NCI-H1092 (cell line): ENCODE data around the gene ITCH.
"Not testable (repeated sequence)": the region's sequence is repeated elsewhere in the genome, so short reads cannot be mapped to it uniquely, and the experiment has no call there.

Experiments
- DNase-seq: peaks from one replicate; lab custom pipeline; 2025; lab: John Stamatoyannopoulos, UW

ITCH gene

GRCh38 chr20:34414525-34414924 is 51.5 kb downstream of the ITCH start:
- DNase-seq, result not testable (repeated sequence)

- DNase-seq, result no peak
Measured at GRCh38 chr20:34415079-34415478, 52.0 kb downstream of the ITCH start.

DNA sequence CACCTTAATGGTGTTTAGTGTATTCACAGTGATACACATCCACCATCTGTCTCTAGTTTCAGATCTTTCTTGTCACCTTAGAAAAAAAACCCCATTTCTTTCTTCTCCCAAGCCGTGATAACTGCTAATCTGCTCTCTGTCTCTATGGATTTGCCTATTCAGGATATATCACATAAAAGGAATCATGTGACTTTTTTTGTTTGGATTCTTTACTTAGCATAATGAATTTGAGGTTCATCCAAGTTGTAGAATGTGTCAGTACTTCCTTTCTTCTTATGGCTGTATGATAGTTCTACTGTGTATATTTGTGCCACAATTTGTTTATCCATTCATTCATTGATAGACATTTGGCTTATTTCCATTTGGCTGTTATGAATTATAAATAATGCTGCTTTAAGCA is 57.1 kb downstream of the ITCH start:
- DNase-seq, result no peak

DNA sequence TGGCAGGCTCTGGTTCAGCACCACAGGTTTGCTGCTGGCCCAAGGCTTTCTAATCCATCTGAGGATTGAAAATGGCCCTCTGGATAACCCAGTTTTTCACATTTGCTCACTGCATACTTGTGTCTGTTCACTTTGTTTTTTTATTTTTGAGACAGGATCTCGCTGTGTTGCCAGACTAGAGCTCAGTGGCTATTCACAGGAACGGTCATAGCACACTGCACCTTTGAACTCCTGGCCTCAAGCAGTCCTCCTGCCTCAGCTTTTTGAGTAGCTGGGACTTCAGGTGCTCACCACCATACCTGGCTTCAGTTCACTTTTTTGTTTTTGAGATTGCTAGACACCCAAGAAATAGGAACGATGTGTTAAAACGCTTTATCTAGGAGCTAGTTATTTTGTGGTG is 57.9 kb downstream of the ITCH start:
- DNase-seq, result no peak

- DNase-seq, result no peak
Measured at GRCh38 chr20:34421766-34422466, 58.8 kb downstream of the ITCH start.

- DNase-seq, result not testable (repeated sequence)
Measured at GRCh38 chr20:34425032-34425690, 62.1 kb downstream of the ITCH start.

DNA sequence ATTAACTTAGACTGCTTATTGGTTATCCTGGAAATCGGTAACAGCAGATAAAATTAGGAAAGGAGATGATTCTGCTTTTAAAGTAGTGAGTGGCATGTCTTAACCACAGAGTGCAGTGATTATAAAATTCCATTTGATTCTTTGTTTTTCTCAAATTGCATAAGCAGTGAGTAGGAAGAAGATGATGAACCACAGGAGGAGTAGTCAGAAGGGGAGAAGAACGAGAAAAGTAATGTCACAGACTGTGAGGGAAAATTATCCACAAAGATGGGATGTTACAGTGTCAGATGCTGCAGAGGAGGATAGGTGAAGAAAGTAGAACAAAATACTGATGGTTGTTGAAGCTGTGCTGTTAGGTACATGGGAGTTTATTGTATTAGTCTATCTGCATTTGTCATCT is 63.0 kb downstream of the ITCH start:
- DNase-seq, result no peak

GRCh38 chr20:34427331-34427730 is 64.3 kb downstream of the ITCH start:
- no peak for DNase-seq

DNA sequence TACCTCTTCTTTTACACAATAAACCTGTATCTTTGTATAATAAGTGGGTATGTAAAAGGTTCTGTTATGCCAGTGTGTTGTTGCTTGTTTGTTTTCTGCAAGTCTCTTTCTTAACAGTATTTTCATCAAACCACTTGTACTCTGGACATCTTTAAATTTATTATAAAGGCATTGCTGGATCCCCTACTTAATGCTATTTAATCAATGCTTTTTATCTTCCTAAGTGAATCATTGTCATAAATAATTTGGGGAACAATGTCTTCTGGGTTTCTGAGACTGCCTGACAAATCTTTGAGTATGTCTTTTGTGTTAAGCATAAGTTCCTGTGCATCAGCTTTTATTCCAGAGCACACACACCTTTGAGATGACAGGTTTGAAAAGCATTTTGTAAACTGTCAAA is 64.7 kb downstream of the ITCH start:
- DNase-seq, result no peak

- no peak for DNase-seq
Measured at GRCh38 chr20:34431168-34431567, 68.1 kb downstream of the ITCH start.

DNA sequence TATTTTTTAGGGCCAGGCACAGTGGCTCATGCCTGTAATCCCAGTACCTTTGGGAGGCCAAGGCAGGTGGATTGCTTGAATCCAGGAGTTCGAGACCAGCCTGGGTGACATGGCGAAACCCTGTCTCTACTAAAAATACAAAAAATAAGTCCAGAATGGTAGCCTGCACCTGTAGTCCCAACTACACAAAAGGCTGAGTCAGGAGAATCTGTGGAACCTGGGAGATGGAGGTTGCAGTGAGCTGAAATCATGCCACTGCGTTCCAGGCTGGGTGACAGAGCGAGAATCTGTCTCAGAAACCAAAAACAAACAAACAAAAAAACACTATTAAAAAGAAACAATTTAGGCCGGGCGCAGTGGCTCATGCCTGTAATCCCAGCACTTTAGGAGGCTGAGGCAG is 69.6 kb downstream of the ITCH start:
- not testable (repeated sequence) for DNase-seq

DNA sequence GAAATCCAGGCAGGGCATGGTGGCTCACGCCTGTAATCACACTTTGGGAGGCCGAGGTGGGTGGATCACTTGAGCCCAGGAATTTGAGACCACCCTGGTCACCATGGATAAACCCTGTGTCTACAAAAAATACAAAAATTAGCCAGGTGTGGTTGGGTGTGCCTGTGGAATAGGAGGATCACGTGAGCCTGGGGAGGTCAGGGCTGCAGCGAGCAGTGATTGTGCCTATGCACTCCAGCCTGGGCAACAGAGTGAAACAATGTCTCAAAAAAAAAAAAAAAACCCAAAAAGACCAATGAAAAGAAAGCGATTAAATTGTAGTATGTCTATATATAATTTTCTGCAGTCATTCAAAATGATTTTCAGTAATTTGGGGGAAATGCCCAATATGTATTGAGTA is 70.3 kb downstream of the ITCH start:
- no peak for DNase-seq

DNA sequence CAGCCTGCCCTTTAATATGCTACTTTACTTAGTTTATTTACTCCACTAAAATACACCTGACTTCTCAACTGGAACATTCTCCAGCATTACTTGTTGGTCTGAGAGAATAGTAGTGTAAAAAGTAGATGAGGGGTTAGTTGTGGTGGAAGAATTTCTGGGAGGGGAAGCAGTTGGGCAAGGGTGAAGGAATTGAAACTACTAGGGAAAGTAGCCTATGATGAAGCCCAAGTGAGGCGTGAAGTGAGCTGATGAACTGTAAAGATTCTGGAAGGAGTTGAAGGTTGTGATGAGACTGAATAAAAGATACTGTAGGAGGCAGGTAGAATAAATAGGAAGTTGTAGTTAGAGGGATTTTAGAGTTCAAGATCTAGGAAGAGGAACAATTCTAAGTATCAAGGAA is 72.5 kb downstream of the ITCH start:
- no peak for DNase-seq

DNA sequence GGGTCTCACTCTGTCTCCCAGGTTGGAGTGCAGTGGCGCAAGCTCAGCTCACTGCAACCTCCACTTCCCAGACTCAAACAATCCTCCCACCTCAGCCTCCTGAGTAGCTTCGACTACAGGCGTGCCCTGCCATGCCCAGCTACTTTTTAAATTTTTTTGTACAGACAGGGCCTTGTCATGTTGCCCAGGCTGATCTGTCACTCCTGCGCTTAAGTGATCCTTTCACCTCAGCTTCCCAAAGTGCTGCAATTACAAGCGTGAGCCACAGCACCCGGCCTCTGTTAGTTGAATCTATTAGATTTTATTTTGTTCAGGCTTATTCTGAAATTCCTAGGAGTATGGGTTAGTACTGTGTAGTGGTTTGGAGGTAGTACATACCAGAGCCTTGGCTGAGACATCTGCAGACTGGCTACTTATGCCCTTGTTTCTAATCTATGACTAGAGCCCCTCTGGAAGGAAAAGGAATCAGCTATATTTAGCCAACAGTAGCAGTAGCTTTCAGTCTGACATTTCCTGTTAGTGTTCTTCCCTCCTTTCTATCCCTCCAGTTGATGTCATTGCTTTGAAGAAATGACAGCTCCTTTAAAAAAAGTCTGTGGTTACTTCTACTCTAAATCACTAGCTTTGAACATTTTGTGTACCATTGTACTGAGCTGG is 74.4 kb downstream of the ITCH start:
- no peak for DNase-seq

DNA sequence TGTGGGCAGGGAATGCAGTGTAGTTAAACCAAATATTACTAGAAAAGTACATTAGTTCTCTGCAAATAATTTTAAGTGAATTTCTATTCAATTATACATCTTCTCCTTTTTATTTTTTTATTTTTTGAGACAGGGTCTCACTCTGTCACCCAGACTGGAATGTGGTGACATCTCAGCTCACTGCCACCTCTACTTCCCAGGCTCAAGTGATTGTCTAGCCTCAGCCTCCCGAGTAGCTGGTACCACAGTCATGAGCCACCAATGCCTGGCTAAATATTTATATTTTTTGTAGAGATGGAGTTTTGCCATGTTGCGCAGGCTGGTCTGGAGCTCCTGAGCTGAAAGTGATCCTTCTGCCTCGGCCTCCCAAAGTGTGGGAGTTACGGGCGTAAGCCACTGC is 76.1 kb downstream of the ITCH start:
- DNase-seq, result no peak

DNA sequence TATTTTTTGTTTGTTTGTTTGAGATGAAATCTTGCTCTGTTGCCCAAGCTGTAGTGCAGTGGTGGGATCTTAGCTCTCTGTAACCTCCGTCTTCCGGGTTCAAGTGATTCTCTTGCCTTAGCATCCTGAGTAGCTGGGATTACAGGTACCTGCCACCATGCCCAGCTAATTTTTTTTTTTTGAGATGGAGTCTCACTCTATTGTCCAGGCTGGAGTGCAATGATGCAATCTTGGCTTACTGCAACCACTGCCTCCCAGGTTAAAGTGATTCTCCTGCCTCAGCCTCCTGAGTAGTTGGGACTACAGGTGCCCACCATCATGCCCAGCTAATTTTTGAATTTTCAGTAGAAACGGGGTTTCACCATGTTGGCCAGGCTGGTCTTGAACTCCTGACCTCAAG is 78.3 kb downstream of the ITCH start:
- not testable (repeated sequence) for DNase-seq

DNA sequence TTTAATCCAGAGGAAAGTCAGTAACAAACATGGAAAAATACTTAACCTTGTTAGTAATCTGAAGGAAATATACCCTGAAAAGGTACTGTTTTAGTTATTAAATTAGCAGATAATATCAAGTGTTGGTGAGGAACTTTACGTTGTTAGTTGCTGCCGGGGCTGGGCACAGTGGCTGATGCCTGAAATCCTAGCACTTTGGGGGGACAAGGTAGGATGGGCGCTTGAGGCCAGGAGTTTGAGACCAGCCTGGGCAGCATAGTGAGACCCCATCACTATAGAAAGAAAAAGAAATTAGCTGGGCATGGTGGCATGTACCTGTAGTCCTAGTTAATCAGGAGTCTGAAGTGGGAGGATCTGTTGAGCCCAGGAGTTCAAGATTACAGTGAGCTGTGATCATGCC is 80.5 kb downstream of the ITCH start:
- DNase-seq, result no peak

GRCh38 chr20:34445177-34446065 is 82.3 kb downstream of the ITCH start:
- no peak for DNase-seq

DNA sequence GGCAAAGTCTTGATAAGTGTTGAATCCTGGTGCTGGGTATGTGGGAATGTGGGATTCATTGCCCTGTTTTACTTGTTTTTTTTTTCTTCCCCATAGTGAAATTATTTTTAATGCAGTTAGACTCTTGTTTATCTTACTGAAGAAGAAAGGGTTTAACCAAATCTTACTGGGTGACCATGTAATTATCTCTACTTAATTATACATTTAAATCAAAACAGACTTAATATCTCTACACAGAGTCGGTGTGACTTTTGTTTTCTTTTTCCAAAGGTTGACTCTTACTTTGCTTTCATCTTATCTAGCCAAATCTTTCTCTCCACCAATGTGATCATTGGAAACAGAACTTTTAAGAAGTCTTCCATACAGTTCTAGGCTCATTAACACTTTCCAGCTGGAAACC is 85.4 kb downstream of the ITCH start:
- no peak for DNase-seq

- no peak for DNase-seq
Measured at GRCh38 chr20:34449674-34450592, 86.9 kb downstream of the ITCH start.

DNA sequence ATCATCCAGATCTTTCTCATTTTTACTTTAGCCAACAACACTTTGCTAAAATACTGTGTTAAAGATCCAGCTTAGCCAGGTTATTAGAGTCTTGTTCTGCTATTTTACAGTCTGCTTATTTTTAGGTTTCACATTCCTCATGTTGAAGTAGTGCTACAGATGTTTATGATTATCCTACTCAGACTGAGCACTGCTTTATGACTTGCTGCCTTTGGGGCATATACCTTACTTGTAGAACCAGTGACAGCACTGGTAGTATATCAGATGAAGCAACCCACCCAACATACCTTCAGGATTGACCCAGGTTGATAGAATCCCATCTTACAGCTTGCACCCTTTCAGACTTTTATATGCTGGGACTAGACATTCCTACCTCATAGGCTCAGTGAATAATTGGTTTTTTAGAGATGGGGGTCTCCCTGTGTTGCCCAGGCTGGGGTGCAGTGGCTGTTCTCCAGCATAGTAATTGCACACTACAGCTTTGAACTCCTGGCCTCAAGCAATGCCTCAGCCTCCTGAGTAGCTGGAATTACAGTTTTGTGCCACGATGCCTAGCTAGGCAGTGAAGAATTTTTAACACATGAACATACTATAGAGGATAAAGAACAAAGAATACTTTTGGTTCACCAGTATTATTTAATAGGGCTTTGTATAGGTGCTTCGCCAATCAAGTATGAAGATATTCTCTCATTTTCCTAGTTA is 89.4 kb downstream of the ITCH start:
- no peak for DNase-seq
